ENCODE data around the gene KDM7A.

The KDM7A gene

GRCh38 chr7:140161047-140161446 lies 15.7 kb downstream of the KDM7A start:
- no peak for TF ChIP-seq CTCF (IDR thresholded peaks at IDR 0.05)

GRCh38 chr7:140160308-140160707 lies 16.5 kb downstream of the KDM7A start:
- TF ChIP-seq CTCF (IDR thresholded peaks at IDR 0.05) = no peak

DNA sequence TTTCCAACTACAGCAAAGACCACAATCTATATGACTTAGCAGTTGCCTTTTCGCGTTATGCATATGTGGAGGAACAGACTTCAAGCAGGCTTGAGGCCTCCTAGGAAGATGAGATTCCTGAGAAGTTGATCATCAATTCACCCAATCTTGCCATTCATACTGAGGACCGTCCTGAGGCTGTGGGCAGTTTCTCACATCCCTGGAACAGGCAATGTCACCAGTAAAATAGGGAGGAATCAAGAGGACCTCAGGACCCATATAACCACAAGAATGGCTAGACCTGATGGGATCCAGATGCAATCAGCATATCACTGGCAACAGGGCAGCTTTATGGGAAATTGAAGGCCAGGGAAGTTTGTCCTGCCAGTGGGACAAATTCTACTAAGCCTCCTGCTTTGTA lies 17.3 kb downstream of the KDM7A start:
- TF ChIP-seq CTCF (IDR thresholded peaks at IDR 0.05) = no peak

DNA sequence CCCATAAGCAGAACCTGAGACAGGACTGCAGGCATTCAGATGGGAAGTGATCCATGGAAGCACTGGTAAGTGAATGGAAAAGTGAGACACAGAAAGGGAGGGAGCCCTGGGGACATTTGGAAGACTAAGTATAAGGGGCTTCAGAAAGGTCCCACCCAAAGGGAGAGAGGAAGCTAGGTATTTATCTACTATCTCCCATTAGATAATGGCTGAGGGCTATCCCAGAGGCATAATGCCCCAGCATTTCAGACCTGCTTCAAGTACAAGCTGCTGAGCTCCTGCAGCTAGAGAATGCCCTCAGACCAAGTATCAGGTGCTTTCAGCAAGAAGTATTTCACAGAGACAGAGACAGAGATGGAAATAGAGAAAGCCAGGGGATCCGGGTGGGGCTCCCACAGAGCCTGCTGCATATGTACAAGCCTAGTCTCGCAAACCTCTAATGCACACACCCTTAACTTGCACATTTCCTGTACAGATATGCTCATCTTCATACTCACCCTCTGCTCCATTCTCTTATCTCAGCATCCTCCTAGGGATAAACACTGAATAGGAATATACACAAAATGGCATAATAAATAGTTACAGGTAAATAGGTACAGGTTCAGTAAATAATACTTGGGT lies 20.2 kb downstream of the KDM7A start:
- TF ChIP-seq CTCF (IDR thresholded peaks at IDR 0.05) = no peak

GRCh38 chr7:140155428-140155827 lies 21.4 kb downstream of the KDM7A start:
- TF ChIP-seq CTCF (IDR thresholded peaks at IDR 0.05) = no peak

GRCh38 chr7:140153666-140154161 lies 23.1 kb downstream of the KDM7A start:
- no peak for TF ChIP-seq CTCF (IDR thresholded peaks at IDR 0.05)

DNA sequence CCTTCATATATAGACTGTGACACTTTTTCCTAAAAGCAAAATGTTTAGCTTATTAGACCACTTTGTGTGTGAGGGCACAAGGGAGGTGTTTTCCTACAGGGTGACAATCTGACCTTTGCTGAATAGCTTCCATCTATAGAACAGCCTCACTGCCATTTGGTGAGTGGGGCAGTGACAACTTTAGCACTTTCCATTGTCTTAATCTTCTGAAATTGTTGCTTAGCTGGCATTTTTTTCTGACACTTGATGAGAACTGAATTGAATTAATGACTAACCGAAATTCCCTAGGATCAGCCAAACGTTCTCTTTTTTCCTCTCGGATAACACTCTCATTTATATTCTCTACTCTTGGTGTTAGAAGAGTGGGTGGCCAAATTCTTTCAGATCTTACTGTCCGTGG lies 30.2 kb downstream of the KDM7A start:
- no peak for TF ChIP-seq CTCF (IDR thresholded peaks at IDR 0.05)

GRCh38 chr7:140145709-140146108 lies 31.1 kb downstream of the KDM7A start:
- TF ChIP-seq CTCF (IDR thresholded peaks at IDR 0.05) = no peak

All from LNCAP (cell line).